Activated gamma-delta T cell treated with Interleukin-2 at 50 U/mL for 16 hours (primary cell): ENCODE measurements around the gene KIAA0232.
"Not testable (repeated sequence)": the region's sequence is repeated elsewhere in the genome, so short reads cannot be mapped to it uniquely, and the experiment has no call there.

Experiments
- DNase-seq: peaks from one replicate; pipeline ENCODE4 v3.0.0-alpha.2; 2020

KIAA0232 gene

GRCh38 chr4:6887591-6888371, 105.3 kb downstream of the KIAA0232 start:
- no peak for DNase-seq

- DNase-seq = no peak
These were observed 106.1 kb downstream of the KIAA0232 start for GRCh38 chr4:6888506-6889071.

- no peak for DNase-seq
These were observed 106.7 kb downstream of the KIAA0232 start for GRCh38 chr4:6889101-6889735.

- DNase-seq = no peak
These were observed 107.3 kb downstream of the KIAA0232 start for GRCh38 chr4:6889736-6890324.

GRCh38 chr4:6890358-6890757, 107.8 kb downstream of the KIAA0232 start:
- DNase-seq = no peak

- DNase-seq = not testable (repeated sequence)
These were observed 108.4 kb downstream of the KIAA0232 start for GRCh38 chr4:6890971-6891370.

GRCh38 chr4:6891436-6892170, 109.1 kb downstream of the KIAA0232 start:
- DNase-seq = no peak

GRCh38 chr4:6892190-6892908, 109.8 kb downstream of the KIAA0232 start:
- peak; percentile 40 for DNase-seq

GRCh38 chr4:6892909-6893202, 110.3 kb downstream of the KIAA0232 start:
- DNase-seq = no peak

GRCh38 chr4:6893449-6894085, 111.0 kb downstream of the KIAA0232 start:
- no peak for DNase-seq

GRCh38 chr4:6894086-6894478, 111.6 kb downstream of the KIAA0232 start:
- DNase-seq = no peak

GRCh38 chr4:6894528-6895498, 112.3 kb downstream of the KIAA0232 start:
- no peak for DNase-seq

GRCh38 chr4:6896035-6896434, 113.5 kb downstream of the KIAA0232 start:
- DNase-seq = no peak

- no peak for DNase-seq
These were observed 116.2 kb downstream of the KIAA0232 start for GRCh38 chr4:6898763-6899162.

GRCh38 chr4:6900181-6900812, 117.8 kb downstream of the KIAA0232 start:
- no peak for DNase-seq

GRCh38 chr4:6900956-6901355, 118.4 kb downstream of the KIAA0232 start:
- no peak for DNase-seq

GRCh38 chr4:6901669-6902317, 119.3 kb downstream of the KIAA0232 start:
- DNase-seq = no peak

- DNase-seq = no peak
These were observed 120.0 kb downstream of the KIAA0232 start for GRCh38 chr4:6902318-6903042.
